ENCODE measurements around the gene CACNA1C.

Gene CACNA1C

GRCh38 chr12:2613326-2614073, 560.7 kb downstream of the CACNA1C start:
- Histone ChIP-seq H3K27me3 (ENCODE audit: low read depth, low read length) (no peaks in the 10 kb centered on the region), H3K4me1 (ENCODE audit: control insufficient read depth in 1 of 2, insufficient read depth in 2 of 2, low read length in 2 of 2) (peaks cover 0 to 10% of the 10 kb centered on the region in 2 donors), H3K9me3 (ENCODE audit: control insufficient read depth in 1 of 2, low read length in 2 of 2) (no peaks in the 10 kb centered on the region), H3K36me3 (ENCODE audit: control insufficient read depth in 1 of 2, insufficient read depth in 2 of 2, low read length in 2 of 2) (peaks cover 0 to 39% of the 10 kb centered on the region in 2 donors), H3K4me3 (ENCODE audit: low read depth in 1 of 2, low read length in 2 of 2) (no peak overlapping the region), H3K27ac (ENCODE audit: low read length) (no peak overlapping the region)

DNA sequence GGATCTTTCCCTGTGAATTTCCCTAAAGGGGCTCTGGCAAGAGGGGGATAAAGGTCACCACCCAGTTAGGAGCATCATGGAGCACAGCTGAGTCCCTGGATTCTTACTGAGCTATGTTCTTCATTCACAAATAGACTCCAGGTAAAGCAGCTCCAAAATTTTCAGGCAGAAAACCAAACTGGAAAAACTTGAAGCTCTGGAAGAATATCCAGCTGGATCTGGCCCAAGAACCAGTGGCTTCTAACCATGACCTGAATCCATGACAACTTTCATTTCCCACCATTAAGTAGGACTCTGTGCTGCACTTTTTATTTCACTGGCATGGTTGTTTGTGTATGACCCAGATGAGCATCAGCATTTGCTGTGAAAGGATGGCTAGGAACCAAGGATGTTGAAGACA, 561.6 kb downstream of the CACNA1C start:
- Histone ChIP-seq H3K4me1 (ENCODE audit: control insufficient read depth in 1 of 2, insufficient read depth in 2 of 2, low read length in 2 of 2) (peaks cover 0 to 1% of the 10 kb centered on the region in 2 donors), H3K36me3 (ENCODE audit: control insufficient read depth in 1 of 2, insufficient read depth in 2 of 2, low read length in 2 of 2) (peaks cover 0 to 40% of the 10 kb centered on the region in 2 donors), H3K27ac (ENCODE audit: low read length) (no peak overlapping the region), H3K4me3 (ENCODE audit: low read depth in 1 of 2, low read length in 2 of 2) (no peak overlapping the region), H3K9me3 (ENCODE audit: control insufficient read depth in 1 of 2, low read length in 2 of 2) (no peaks in the 10 kb centered on the region), H3K27me3 (ENCODE audit: low read depth, low read length) (no peaks in the 10 kb centered on the region)

DNA sequence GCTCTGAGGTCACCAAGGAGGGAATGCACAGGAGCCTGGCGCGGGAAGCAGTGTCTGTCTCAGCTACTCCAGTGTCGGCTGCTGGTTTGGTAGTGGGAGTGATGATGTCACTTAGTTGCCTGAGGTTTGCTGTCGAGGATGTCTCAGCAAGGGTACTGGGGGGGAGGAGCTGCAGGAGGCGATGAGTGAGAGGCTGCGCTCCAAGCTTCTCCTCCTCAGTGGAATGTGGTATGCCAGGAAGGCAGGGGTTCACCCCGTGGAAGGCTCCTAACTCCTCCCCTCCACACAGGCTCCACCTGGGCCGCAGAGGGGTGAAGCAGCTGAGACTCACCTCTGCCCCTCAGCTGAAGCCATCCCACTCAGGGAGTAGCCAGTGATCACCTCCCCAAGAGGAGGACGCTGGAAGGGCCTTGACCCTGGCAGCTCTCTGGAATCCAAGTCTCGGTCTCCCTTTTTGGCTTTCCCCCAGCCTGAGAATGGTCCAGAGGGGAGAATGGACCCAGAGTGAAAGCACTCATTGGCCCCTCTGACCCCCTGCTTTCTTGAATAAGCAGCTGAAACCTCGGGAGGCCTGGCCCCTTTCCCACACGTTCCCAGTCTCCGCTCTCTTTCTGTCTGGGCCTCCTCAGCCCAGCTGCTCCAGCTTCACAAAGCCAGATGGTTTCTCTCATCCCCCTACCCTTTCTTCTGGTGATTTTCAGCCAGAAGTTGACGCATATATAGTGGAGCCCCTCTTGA, 563.0 kb downstream of the CACNA1C start:
- Histone ChIP-seq H3K4me1 (ENCODE audit: control insufficient read depth in 1 of 2, insufficient read depth in 2 of 2, low read length in 2 of 2) (no peaks in the 10 kb centered on the region), H3K27ac (ENCODE audit: low read length) (no peak overlapping the region), H3K9me3 (ENCODE audit: control insufficient read depth in 1 of 2, low read length in 2 of 2) (no peaks in the 10 kb centered on the region), H3K4me3 (ENCODE audit: low read depth in 1 of 2, low read length in 2 of 2) (no peak overlapping the region), H3K27me3 (ENCODE audit: low read depth, low read length) (no peaks in the 10 kb centered on the region), H3K36me3 (ENCODE audit: control insufficient read depth in 1 of 2, insufficient read depth in 2 of 2, low read length in 2 of 2) (peaks cover 0 to 53% of the 10 kb centered on the region in 2 donors)

GRCh38 chr12:2616763-2617162, 564.0 kb downstream of the CACNA1C start:
- Histone ChIP-seq H3K4me3 (ENCODE audit: low read depth in 1 of 2, low read length in 2 of 2) (no peak overlapping the region), H3K27ac (ENCODE audit: low read length) (no peak overlapping the region), H3K27me3 (ENCODE audit: low read depth, low read length) (no peaks in the 10 kb centered on the region), H3K4me1 (ENCODE audit: control insufficient read depth in 1 of 2, insufficient read depth in 2 of 2, low read length in 2 of 2) (no peaks in the 10 kb centered on the region), H3K9me3 (ENCODE audit: control insufficient read depth in 1 of 2, low read length in 2 of 2) (no peaks in the 10 kb centered on the region), H3K36me3 (ENCODE audit: control insufficient read depth in 1 of 2, insufficient read depth in 2 of 2, low read length in 2 of 2) (peaks cover 0 to 49% of the 10 kb centered on the region in 2 donors)

- Histone ChIP-seq H3K4me3 (ENCODE audit: low read depth in 1 of 2, low read length in 2 of 2) (no peak overlapping the region), H3K36me3 (ENCODE audit: control insufficient read depth in 1 of 2, insufficient read depth in 2 of 2, low read length in 2 of 2) (peaks cover 0 to 43% of the 10 kb centered on the region in 2 donors), H3K9me3 (ENCODE audit: control insufficient read depth in 1 of 2, low read length in 2 of 2) (no peaks in the 10 kb centered on the region), H3K4me1 (ENCODE audit: control insufficient read depth in 1 of 2, insufficient read depth in 2 of 2, low read length in 2 of 2) (no peaks in the 10 kb centered on the region), H3K27me3 (ENCODE audit: low read depth, low read length) (no peaks in the 10 kb centered on the region), H3K27ac (ENCODE audit: low read length) (no peak overlapping the region)
Measured at GRCh38 chr12:2617365-2617764, 564.6 kb downstream of the CACNA1C start.

GRCh38 chr12:2618291-2618995, 565.7 kb downstream of the CACNA1C start:
- H3K36me3 ChIP-seq (ENCODE audit: control insufficient read depth in 1 of 2, insufficient read depth in 2 of 2, low read length in 2 of 2) = peaks cover 0 to 33% of the 10 kb centered on the region in 2 donors

DNA sequence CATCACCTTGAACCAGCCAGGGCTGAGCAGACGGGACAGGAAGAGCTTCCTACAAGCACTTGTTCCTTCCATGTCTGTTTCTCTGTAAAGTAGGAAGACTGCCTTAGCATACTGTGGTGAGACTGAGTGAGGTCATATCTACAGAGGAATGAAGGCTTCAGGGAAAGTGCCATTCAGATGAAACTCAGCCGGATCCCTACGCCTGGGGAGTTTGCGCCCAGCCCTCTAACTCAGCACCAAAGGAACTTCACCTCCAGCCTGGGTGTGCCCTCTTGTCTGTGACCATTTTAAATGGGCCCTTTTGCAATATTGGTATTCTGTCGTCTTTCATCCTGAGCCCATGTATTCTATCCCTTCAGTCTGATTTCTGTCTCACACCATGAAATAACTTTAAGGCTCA, 566.3 kb downstream of the CACNA1C start:
- Histone ChIP-seq H3K9me3 (ENCODE audit: control insufficient read depth in 1 of 2, low read length in 2 of 2) (no peaks in the 10 kb centered on the region), H3K27ac (ENCODE audit: low read length) (no peak overlapping the region), H3K4me1 (ENCODE audit: control insufficient read depth in 1 of 2, insufficient read depth in 2 of 2, low read length in 2 of 2) (no peaks in the 10 kb centered on the region), H3K4me3 (ENCODE audit: low read depth in 1 of 2, low read length in 2 of 2) (no peak overlapping the region), H3K27me3 (ENCODE audit: low read depth, low read length) (no peaks in the 10 kb centered on the region), H3K36me3 (ENCODE audit: control insufficient read depth in 1 of 2, insufficient read depth in 2 of 2, low read length in 2 of 2) (peaks cover 3 to 31% of the 10 kb centered on the region in 2 donors)

More at GRCh38 chr12:2618291-2618995, 565.7 kb downstream of the CACNA1C start:
- Histone ChIP-seq H3K27ac (ENCODE audit: low read length) (no peak overlapping the region), H3K9me3 (ENCODE audit: control insufficient read depth in 1 of 2, low read length in 2 of 2) (no peaks in the 10 kb centered on the region), H3K27me3 (ENCODE audit: low read depth, low read length) (no peaks in the 10 kb centered on the region), H3K4me3 (ENCODE audit: low read depth in 1 of 2, low read length in 2 of 2) (no peak overlapping the region), H3K4me1 (ENCODE audit: control insufficient read depth in 1 of 2, insufficient read depth in 2 of 2, low read length in 2 of 2) (no peaks in the 10 kb centered on the region)

DNA sequence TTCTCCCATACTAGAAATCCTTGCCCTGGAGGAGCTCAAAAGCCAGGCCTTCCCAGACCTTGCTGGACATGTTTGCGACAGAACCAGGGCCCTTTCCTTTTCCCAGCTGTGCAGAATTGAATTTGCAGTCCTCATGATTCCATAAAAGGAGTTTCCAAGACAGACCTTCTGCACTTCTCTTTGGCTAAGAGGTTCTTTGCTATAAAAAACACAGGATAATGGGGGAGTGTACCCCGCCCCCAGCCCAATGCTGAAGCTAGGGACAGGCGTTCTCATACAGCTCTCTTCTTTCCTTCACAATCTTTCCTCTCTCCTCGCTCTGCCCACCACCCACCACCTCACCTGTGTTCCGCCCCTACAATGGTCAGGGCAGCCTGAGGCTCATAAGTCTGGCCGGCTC, 569.7 kb downstream of the CACNA1C start:
- no peaks in the 10 kb centered on the region for H3K27me3 ChIP-seq (ENCODE audit: low read depth, low read length)
- H3K36me3 ChIP-seq (ENCODE audit: control insufficient read depth in 1 of 2, insufficient read depth in 2 of 2, low read length in 2 of 2) = peaks cover 5 to 24% of the 10 kb centered on the region in 2 donors
- H3K9me3 ChIP-seq (ENCODE audit: control insufficient read depth in 1 of 2, low read length in 2 of 2) = no peaks in the 10 kb centered on the region
- H3K4me1 ChIP-seq (ENCODE audit: control insufficient read depth in 1 of 2, insufficient read depth in 2 of 2, low read length in 2 of 2) = no peaks in the 10 kb centered on the region
- H3K4me3 ChIP-seq (ENCODE audit: low read depth in 1 of 2, low read length in 2 of 2) = no peak overlapping the region
- no peak overlapping the region for H3K27ac ChIP-seq (ENCODE audit: low read length)

DNA sequence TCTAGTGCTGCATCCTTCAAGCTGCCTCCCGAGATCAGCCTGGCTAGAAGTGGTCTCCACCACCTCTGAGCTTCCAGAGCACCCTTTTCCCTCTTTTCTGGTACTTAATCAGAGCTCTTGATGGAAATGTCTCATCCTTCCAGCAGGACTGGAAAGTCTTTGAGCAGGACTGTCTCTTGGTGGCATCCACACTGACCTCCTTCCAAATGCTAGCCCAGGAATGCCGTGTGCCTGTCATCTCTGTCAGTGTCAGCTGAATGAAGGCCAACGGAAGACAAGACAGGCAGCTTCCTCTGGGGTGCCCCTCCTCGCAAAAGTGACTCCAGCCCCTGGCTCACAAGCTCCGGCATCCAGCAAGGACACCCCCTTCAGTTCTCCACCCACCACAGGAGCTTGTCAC, 570.7 kb downstream of the CACNA1C start:
- H3K27me3 ChIP-seq (ENCODE audit: low read depth, low read length) = no peaks in the 10 kb centered on the region
- H3K36me3 ChIP-seq (ENCODE audit: control insufficient read depth in 1 of 2, insufficient read depth in 2 of 2, low read length in 2 of 2) = peaks cover 5 to 19% of the 10 kb centered on the region in 2 donors
- no peaks in the 10 kb centered on the region for H3K9me3 ChIP-seq (ENCODE audit: control insufficient read depth in 1 of 2, low read length in 2 of 2)
- no peak overlapping the region for H3K27ac ChIP-seq (ENCODE audit: low read length)
- no peaks in the 10 kb centered on the region for H3K4me1 ChIP-seq (ENCODE audit: control insufficient read depth in 1 of 2, insufficient read depth in 2 of 2, low read length in 2 of 2)
- H3K4me3 ChIP-seq (ENCODE audit: low read depth in 1 of 2, low read length in 2 of 2) = no peak overlapping the region

DNA sequence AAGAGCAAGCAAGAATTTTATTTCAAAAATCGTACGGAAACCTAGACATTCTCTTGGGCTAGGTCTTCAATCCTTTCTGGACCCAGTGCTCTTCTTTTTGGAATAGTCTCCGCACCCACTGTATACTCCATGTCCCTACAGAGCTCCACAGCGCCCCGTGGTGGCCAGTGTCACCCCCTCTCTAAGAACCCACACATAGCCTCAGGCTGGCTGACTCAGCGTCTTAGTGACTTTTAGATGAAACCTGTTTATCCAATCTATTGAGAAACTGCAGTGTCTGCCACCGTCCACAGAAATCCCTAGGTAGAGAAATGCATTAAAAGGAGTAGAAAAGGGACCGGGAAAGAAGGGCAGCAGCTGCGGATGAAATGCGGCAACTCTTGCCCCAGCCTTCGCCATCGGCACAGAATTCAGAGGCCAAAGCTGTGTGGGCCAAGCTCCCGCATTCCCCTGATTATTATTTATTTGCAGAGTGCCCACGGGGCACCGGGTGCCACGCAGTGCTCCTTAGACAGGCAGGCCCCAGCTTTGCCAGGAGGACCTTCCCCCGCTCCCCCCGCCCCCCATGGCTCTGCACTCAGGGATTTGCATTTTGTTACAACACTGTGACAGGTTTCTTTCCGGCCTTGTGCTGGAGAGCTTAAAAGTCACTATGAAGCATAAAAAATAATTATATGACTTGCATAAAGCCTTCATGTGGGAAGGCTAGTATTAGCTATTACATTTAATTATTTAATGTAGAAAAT, 571.9 kb downstream of the CACNA1C start:
- Histone ChIP-seq H3K4me3 (ENCODE audit: low read depth in 1 of 2, low read length in 2 of 2) (no peak overlapping the region), H3K4me1 (ENCODE audit: control insufficient read depth in 1 of 2, insufficient read depth in 2 of 2, low read length in 2 of 2) (no peaks in the 10 kb centered on the region), H3K27me3 (ENCODE audit: low read depth, low read length) (no peaks in the 10 kb centered on the region), H3K36me3 (ENCODE audit: control insufficient read depth in 1 of 2, insufficient read depth in 2 of 2, low read length in 2 of 2) (peaks cover 5 to 14% of the 10 kb centered on the region in 2 donors), H3K9me3 (ENCODE audit: control insufficient read depth in 1 of 2, low read length in 2 of 2) (no peaks in the 10 kb centered on the region), H3K27ac (ENCODE audit: low read length) (no peak overlapping the region)

DNA sequence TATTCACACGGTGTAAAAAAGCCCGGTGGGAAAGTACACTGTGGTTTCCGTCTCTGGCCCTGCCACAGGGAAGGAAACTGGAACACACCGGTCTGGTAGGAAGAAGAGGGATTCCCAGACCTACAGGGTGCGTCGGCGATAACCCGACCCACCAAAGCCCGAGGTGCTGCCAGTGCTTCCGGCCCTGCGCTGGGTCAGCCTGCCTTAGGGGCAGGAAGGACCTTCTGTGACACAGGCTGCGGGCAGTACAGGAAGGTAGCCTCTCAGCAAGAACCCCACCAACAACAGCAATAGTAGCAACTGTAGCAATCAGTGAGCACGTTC, 572.5 kb downstream of the CACNA1C start:
- Histone ChIP-seq H3K27ac (ENCODE audit: low read length) (no peak overlapping the region), H3K27me3 (ENCODE audit: low read depth, low read length) (no peaks in the 10 kb centered on the region), H3K9me3 (ENCODE audit: control insufficient read depth in 1 of 2, low read length in 2 of 2) (no peaks in the 10 kb centered on the region), H3K4me1 (ENCODE audit: control insufficient read depth in 1 of 2, insufficient read depth in 2 of 2, low read length in 2 of 2) (no peaks in the 10 kb centered on the region), H3K36me3 (ENCODE audit: control insufficient read depth in 1 of 2, insufficient read depth in 2 of 2, low read length in 2 of 2) (peaks cover 5 to 10% of the 10 kb centered on the region in 2 donors), H3K4me3 (ENCODE audit: low read depth in 1 of 2, low read length in 2 of 2) (no peak overlapping the region)

All from muscle layer of duodenum (tissue), 2 donors.